ENCODE data around the gene SIGLEC7.

SIGLEC7 gene

DNA sequence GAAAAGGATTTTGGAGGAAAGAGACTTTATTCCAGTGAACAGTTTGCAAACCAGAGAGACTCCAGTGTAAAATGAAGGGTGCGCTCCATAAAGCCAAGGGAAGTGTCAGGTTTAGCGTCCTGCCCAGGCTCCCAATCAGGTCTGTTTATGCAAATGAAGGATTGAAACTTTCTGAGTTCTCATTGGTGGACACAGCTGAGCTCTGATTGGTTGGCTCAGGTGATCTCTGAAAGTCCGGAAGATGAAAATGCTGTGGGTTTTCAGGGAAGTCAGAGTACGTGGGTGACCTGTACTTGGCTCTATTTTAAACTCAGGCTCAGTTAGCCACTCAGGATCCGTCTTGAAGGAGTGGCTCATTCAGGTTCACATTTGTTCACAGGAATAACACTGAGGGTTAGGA lies 54.1 kb downstream of the SIGLEC7 start:
- H3K4me3 ChIP-seq (replicated peaks; ENCODE audit: low read depth, low read length) = no peak overlapping the region
- TF ChIP-seq, protein P1, sequence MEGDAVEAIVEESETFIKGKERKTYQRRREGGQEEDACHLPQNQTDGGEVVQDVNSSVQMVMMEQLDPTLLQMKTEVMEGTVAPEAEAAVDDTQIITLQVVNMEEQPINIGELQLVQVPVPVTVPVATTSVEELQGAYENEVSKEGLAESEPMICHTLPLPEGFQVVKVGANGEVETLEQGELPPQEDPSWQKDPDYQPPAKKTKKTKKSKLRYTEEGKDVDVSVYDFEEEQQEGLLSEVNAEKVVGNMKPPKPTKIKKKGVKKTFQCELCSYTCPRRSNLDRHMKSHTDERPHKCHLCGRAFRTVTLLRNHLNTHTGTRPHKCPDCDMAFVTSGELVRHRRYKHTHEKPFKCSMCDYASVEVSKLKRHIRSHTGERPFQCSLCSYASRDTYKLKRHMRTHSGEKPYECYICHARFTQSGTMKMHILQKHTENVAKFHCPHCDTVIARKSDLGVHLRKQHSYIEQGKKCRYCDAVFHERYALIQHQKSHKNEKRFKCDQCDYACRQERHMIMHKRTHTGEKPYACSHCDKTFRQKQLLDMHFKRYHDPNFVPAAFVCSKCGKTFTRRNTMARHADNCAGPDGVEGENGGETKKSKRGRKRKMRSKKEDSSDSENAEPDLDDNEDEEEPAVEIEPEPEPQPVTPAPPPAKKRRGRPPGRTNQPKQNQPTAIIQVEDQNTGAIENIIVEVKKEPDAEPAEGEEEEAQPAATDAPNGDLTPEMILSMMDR (IDR thresholded peaks at IDR 0.05; ENCODE audit: low read length, missing control alignments) = no peak
- DNase-seq (ENCODE audit: low read depth) = no peak

DNA sequence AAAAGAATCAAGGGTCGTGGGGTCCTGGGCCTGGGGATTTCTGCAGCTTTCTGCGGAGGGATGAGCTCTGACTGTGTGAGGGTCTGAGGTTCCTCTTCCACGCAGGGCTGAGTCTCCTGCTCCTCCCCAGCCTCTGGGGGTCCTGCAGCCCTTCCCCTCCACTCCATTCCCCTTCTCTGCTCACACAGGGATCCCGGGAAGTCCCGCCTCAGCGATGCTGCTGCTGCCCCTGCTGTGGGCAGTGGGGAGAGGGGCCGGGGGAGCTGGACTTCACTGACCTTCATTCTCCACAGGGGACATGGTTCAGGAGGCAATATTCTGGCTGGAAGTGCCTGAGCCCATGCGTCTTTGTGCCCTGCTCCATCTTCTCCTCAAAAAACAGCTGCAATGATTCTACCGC lies 56.5 kb downstream of the SIGLEC7 start:
- DNase-seq (ENCODE audit: low read depth) = no peak
- TF ChIP-seq, protein P1 (IDR thresholded peaks at IDR 0.05; ENCODE audit: low read length, missing control alignments) = no peak
- no peak overlapping the region for H3K4me3 ChIP-seq (replicated peaks; ENCODE audit: low read depth, low read length)

DNA sequence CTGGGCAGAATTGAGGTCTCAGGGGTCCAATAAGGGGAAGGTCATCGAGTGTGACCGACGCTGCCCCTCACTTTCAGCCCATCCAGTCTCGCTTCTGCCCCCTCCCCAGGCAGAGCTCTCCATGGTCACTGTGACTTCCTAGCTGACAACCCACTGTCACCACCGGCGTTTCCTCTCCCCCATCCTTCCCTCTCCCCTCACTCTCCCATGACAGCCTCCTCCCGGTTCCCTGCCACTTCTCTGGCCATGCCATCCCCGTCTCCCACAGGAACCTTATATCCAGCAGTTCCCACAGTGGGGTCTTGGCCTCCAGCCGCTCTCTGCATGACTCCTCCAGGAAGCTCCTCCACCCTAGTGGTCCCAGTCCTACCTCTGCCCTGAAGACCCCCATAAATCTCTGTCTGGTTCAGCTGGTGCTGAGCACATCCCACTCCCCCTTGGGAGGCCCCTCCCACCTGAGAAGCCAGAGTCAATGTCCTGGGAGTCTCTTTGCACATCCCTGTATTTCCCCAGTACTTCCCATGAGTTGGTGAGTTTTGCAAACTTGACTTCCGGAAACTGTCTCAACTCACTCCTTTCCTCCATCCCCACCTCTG lies 58.1 kb downstream of the SIGLEC7 start:
- no peak for DNase-seq (ENCODE audit: low read depth)
- no peak overlapping the region for H3K4me3 ChIP-seq (replicated peaks; ENCODE audit: low read depth, low read length)
- TF ChIP-seq, protein P1 (IDR thresholded peaks at IDR 0.05; ENCODE audit: low read length, missing control alignments) = no peak

DNA sequence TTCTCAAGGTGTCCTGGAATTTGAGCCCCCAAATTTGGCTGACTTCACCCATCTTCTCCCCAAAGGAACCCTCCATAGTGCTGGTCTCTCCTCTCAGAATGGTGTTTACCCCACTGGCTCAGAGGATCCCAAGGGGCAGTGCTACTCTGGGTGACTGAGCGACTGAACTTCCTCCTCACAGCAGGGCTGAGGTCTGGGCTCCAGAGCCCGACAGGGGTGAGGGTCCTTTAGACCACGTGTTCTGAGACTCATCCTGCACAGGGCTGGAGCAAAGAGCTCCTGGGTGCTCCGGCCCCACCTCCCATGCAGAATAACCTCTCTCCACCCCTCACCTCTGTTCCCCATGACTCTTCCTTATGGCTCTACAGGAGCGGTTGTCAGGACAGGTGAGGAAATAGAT lies 59.6 kb downstream of the SIGLEC7 start:
- TF ChIP-seq, protein P1 (IDR thresholded peaks at IDR 0.05; ENCODE audit: low read length, missing control alignments) = no peak
- DNase-seq (ENCODE audit: low read depth) = no peak
- H3K4me3 ChIP-seq (replicated peaks; ENCODE audit: low read depth, low read length) = no peak overlapping the region

Data from fibroblast of pulmonary artery (primary cell).